Activated T-helper 2 cell treated with anti-CD3 and anti-CD28 coated beads, Interferon-gamma antibody, Interleukin-2, Interleukin-4, amounts not matched to agents 10 μg/mL and 5 μg/mL and 100 μg/mL, durations not matched to agents 14 hours and 24 hours and 36 hours (primary cell): Measurements from ENCODE around the gene RPL23. TPM values are rescaled to one million over a fixed set of nuclear protein-coding genes. Genes with fewer than 3 reads are reported as not detected.
A peak's percentile ranks its signal among the peaks of the same experiment; 100 is the strongest.

Experiments used
- DNase-seq: peaks from one replicate; pipeline ENCODE4 v3.0.0; 2021; ENCODE audit warnings: low spot score
- H3K27ac Mint-ChIP-seq: one replicate; pipeline ENCODE4 v1.8.0; 2021; ENCODE audit warnings: mixed read lengths
- H3K27me3 Mint-ChIP-seq: one replicate; pipeline ENCODE4 v1.8.0; 2021; ENCODE audit warnings: low read depth, mixed read lengths
- H3K36me3 Mint-ChIP-seq: one replicate; pipeline ENCODE4 v1.8.0; 2021; ENCODE audit warnings: low read depth, mixed read lengths
- H3K4me1 Mint-ChIP-seq: one replicate; pipeline ENCODE4 v1.8.0; 2021; ENCODE audit warnings: low read depth, mixed read lengths
- H3K4me3 Mint-ChIP-seq: one replicate; pipeline ENCODE4 v1.8.0; 2021; ENCODE audit warnings: low read depth, mild to moderate bottlenecking, moderate library complexity, mixed read lengths
- H3K9me3 Mint-ChIP-seq: one replicate; pipeline ENCODE4 v1.8.0; 2021; ENCODE audit warnings: mixed read lengths
- intact Hi-C: fragments of 100-400 bp; cut with micrococcal nuclease; formaldehyde crosslinking; loops from one replicate; pipeline ENCODE4 v1.15.1; 2023
- total RNA-seq: library from RNA; stranded (reverse); gene quantifications from 2 replicates; pipeline ENCODE4 v1.2.3, GENCODE V29; 2022

The RPL23 gene
- 1,775 and 1,796 TPM in 2 replicates for total RNA-seq

DNA sequence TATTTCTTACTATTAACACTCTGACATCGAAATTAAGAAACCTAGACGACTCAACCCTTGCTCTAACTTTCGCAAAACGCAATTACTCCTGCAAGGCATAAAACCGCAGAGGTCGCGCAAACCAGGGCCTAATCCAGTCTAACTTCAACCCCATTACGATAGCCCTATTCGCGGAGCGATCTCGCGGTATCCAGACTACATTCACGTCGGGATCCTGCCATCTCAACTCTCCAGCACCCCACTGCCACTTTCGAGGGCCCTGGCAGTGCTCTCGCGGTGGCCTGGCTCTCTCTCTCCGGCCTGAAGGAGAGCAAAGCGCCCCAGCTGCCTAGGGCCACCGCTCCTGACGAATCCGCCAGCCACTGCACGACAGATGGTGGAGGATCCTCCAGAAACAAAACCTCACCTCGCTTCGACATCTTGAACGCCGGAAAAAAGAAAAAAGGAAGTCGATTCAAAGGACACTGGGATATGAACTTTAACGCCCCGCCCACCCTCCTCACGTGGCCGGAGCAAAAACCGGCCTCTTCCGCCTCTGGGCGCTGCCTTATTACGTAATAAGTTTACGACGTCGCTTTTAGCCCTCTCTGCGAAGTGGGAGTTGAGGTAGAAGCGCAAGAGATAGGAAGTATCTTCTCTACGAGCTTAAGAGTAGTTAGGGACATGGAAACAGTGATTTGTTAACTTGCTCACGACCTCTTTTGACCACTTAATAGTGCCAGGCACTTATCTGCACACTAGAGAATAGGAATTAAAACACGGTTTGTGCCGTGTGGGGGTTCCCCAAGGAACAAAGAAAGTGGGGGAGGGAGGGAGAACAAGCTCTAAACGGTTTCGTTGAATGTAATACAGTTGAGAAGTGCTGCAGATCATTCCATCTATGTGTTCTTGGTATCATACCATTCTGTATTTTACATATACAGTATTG lies at the start of gene RPL23:
Gene RPL23 (minus strand): TSS at position 430 of the 928 bp plus-strand sequence. CDS start 11 bp downstream, at position 419.
- DNase-seq = peak; percentile 90
- H3K4me3 Mint-ChIP-seq = peak within 1 kb of the TSS; percentile 98
- intact Hi-C loops = loop anchor here (1.0 to 5.0 kb wide), 4 partner anchors 15 to 299 kb away; partner anchors contain the start of genes CWC25 and PLXDC1

DNA sequence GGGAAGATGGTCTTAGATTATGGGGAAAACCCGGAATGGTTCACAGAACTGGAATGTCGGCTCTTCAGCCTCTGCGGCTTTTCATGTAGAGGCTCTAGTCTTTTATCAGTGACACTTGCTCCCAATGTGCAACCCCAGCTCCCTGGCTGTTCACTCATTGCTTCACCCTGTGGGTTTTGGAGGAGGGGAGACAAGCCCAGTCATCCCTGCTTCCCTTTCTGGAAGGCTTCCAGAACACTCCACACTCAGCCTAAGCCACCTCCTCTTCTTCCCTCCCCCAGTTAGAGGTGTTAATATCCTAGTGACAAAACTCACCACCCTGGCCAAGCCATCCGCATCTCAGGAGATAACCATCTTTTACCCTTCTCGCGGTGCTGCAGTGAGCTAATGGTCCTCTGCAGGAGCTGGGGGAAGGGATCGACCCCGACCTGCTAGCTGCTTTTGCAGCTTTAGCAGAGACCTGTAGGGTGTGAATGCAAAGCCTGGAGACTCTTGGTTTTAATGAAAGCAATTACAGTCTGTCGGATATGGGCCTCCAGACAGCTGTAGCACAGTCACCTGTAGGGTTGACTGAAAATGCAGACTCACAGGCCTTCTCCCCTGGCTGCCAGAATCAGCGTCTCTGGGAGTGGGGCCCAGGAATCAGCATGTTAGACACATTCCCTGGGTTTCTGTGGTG lies 47.6 kb upstream of the RPL23 start:
- DNase-seq = peak; percentile 27
- intact Hi-C loops = no loop called here
- peak overlapping the region; percentile 26 for H3K4me3 Mint-ChIP-seq
- H3K27ac Mint-ChIP-seq = peak overlapping the region; percentile 76
- H3K27me3 Mint-ChIP-seq = no peaks in the 10 kb centered on the region
- H3K4me1 Mint-ChIP-seq = peaks cover 42% of the 10 kb centered on the region
- H3K36me3 Mint-ChIP-seq = peaks cover 78% of the 10 kb centered on the region
- no peaks in the 10 kb centered on the region for H3K9me3 Mint-ChIP-seq

More for the DNA sequence above, at the start of gene RPL23:
- Mint-ChIP-seq H3K36me3 (peaks cover 50% of the 10 kb centered on the region), H3K27ac (peak within 1 kb of the TSS; percentile 98), H3K4me1 (peaks cover 26% of the 10 kb centered on the region), H3K9me3 (no peaks in the 10 kb centered on the region), H3K27me3 (no peaks in the 10 kb centered on the region)

DNA sequence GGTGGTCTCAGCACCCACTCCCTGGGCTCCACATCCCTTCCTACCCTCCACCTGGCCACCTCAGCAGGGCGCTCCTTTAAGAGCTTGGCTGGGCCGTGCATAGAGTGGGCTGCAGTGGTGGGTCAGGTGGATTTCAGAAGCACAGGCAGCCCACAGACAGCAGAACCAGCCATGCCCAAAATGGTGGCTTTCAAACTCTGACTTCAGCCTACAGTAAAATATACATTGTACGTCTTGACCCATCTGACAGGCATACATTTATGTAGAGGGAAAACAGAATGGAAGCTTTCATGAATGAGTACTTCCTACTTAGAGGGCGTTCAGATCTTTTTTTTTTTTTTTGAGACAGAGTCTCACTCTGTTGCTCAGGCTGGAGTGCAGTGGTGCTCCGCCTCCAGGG lies 45.9 kb upstream of the RPL23 start:
- DNase-seq = no peak
- Mint-ChIP-seq H3K27ac (peak overlapping the region; percentile 98), H3K4me3 (peak overlapping the region; percentile 73), H3K36me3 (peaks cover 76% of the 10 kb centered on the region), H3K9me3 (no peaks in the 10 kb centered on the region), H3K4me1 (peaks cover 44% of the 10 kb centered on the region), H3K27me3 (no peaks in the 10 kb centered on the region)
- intact Hi-C loops = loop anchor here (2.0 to 10.0 kb wide), 2 partner anchors 27 to 65 kb away; partner anchors contain the start of gene FBXO47

DNA sequence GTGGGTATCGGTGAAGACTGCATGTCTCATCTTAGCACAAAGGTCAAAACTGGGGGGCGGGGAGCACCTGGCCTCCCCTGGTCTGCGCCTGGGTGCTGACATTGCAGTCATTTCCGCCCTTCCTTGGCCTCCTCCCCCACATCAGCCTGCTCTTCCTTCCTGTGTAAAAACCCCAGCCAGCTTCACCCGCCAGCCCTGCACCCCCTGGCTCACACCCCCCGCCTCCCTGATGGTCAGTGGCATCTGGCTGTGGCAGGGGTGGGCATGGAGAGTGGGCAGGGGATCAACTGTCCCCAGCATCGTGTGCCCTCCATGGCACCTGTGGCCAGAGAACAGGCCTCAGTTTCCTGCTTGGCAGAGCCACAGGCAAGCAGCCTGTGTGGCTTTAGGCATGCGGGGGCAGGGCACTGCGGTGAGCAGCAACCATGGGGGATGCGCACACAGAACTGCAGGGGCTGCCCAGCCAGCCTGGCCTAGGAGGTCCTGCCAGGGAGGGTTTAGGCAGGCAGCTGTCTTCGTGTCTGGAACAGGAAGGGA lies 45.4 kb upstream of the RPL23 start:
- H3K4me1 Mint-ChIP-seq = peaks cover 50% of the 10 kb centered on the region
- intact Hi-C loops = loop anchor here (1.0 to 10.0 kb wide), 3 partner anchors 28 to 66 kb away; partner anchors contain the start of gene FBXO47
- DNase-seq = peak; percentile 75
- peak overlapping the region; percentile 98 for H3K27ac Mint-ChIP-seq
- no peaks in the 10 kb centered on the region for H3K27me3 Mint-ChIP-seq
- peak overlapping the region; percentile 73 for H3K4me3 Mint-ChIP-seq
- no peaks in the 10 kb centered on the region for H3K9me3 Mint-ChIP-seq
- peaks cover 76% of the 10 kb centered on the region for H3K36me3 Mint-ChIP-seq

DNA sequence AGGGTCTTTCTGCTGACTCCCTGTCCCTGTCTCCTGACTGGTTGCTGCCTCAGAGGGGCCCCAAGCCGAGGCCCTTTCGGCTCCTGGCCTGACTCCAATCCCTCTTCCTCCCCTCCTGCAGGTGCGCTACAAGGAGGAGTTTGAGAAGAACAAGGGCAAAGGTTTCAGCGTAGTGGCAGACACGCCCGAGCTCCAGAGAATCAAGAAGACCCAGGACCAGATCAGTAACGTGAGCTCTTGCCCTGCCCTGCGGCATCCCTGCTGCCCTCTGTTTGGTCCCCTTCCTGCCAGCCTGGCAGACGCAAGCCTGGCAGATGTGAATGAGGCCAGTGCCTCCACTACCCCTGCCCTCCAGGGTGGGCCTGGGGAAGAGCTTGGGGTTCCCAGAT lies 44.8 kb upstream of the RPL23 start:
- Mint-ChIP-seq H3K4me3 (peak overlapping the region; percentile 73), H3K27ac (peak overlapping the region; percentile 98), H3K4me1 (peaks cover 50% of the 10 kb centered on the region), H3K9me3 (no peaks in the 10 kb centered on the region), H3K27me3 (no peaks in the 10 kb centered on the region), H3K36me3 (peaks cover 73% of the 10 kb centered on the region)
- intact Hi-C loops = loop anchor here (1.0 to 10.0 kb wide), 3 partner anchors 27 to 67 kb away; partner anchors contain the start of gene FBXO47
- no peak for DNase-seq

DNA sequence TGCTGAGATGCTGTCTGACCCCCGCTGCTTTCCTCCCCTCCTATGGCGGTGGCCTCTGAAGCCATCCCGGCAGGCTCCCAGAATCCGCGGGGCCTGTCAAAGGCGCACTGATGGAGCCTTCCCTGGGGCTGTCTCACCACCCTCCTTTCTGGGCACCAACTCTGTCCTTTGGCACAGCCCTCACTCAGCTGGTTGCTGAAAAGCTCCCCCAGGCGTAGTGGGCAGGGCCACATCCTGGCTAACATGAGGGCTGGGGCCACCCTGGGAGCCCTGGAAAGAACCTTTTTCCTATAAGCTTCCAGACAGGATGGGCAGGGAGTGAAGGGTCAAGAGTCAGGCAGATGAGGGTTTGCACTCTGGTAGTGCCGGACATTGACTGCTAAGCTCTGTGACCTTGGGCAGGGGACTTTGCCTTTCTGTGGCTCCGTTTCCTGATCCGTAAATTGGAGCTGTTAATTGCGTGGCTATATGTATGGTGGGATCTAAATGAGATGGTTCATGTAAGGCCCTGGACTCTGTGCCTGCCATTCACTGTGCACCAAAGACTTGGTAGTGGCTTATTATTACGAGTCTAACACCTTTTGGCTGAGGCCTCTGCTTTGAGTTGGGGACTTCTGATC lies 44.3 kb upstream of the RPL23 start:
- peaks cover 71% of the 10 kb centered on the region for H3K36me3 Mint-ChIP-seq
- H3K27me3 Mint-ChIP-seq = no peaks in the 10 kb centered on the region
- intact Hi-C loops = loop anchor here (1.0 to 10.0 kb wide), 3 partner anchors 26 to 67 kb away; partner anchors contain the start of gene FBXO47
- peak overlapping the region; percentile 73 for H3K4me3 Mint-ChIP-seq
- DNase-seq = no peak
- H3K9me3 Mint-ChIP-seq = no peaks in the 10 kb centered on the region
- H3K27ac Mint-ChIP-seq = peak overlapping the region; percentile 98
- H3K4me1 Mint-ChIP-seq = peaks cover 49% of the 10 kb centered on the region

DNA sequence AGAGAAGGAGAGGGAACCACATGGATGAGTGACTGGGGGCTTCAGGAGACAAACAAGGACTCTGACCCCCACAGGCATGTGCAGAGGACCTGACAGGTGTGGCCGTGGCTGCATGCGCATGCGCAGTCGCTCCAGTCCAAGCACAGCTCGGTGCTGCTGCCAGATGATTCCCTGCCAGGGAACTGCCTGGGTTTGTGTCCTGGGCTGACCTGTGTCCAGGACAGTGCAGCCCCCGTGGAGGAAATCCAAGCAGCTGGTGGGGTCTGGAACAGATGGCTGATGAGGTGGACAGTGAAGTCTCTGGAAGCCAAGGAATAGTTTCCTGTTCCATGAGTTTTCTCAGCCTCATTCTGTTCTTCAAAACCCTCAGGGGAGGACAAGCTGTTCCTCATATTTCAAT lies 43.7 kb upstream of the RPL23 start:
- Mint-ChIP-seq H3K27me3 (no peaks in the 10 kb centered on the region), H3K36me3 (peaks cover 71% of the 10 kb centered on the region), H3K4me3 (no peak overlapping the region), H3K4me1 (peaks cover 53% of the 10 kb centered on the region), H3K9me3 (no peaks in the 10 kb centered on the region), H3K27ac (peak overlapping the region; percentile 98)
- DNase-seq = no peak
- intact Hi-C loops = loop anchor here (10.0 kb wide), 1 partner anchor 68 kb away; the partner anchor contains the start of gene FBXO47

DNA sequence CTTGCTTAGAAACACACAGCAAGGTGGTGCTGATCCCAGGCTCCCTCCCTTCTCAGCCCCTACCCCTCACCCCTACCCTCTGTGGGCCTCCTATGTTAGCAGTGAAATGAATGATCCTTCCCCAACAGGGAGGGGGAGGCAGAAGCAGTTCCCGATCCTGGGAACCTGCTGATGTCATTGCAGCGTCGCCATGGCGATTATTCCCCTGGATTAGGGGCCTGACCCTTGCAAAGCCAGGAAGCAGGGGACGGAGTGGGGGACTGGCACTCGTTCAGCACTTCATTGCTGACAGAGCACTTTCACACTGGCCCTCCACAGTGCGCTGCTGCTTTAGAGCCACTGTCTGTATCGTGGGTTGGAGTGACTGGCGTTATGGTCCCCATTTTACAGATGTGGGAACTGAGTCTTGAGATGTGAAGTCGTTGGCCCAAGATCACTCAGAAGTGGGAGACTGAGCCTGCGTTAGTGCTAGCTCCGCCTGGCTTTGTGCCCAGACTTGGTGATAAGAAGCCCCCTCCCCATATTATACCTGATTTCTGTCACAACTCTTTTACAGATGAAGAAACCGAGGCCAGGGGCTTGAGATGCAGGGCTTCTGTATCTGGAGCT lies 42.9 kb upstream of the RPL23 start:
- Mint-ChIP-seq H3K27me3 (no peaks in the 10 kb centered on the region), H3K36me3 (peaks cover 76% of the 10 kb centered on the region), H3K9me3 (no peaks in the 10 kb centered on the region), H3K4me1 (peaks cover 60% of the 10 kb centered on the region), H3K27ac (peak overlapping the region; percentile 98), H3K4me3 (no peak overlapping the region)
- DNase-seq = no peak
- intact Hi-C loops = loop anchor here (10.0 kb wide), 1 partner anchor 68 kb away; the partner anchor contains the start of gene FBXO47

DNA sequence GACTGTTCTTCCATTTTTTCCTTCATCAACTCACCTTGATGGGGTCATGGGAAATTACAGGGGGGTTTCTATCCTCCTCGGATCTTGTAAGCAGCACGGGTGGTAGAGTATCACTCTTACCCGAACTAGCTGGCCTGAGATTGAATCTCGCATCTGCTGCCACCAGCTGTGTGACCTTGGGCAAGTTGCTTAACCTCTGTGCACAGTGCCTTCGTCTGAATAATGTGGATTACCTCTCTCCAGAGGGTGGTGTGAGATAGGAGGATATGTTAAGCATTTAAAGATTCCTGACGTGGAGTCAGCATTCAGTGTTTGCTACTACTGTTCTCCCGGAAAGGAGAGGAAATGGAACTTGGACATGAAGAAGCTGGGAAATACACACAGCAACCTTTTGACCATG lies 40.8 kb upstream of the RPL23 start:
- Mint-ChIP-seq H3K4me1 (peaks cover 65% of the 10 kb centered on the region), H3K9me3 (no peaks in the 10 kb centered on the region), H3K27ac (peak overlapping the region; percentile 78), H3K4me3 (no peak overlapping the region), H3K27me3 (no peaks in the 10 kb centered on the region), H3K36me3 (peaks cover 75% of the 10 kb centered on the region)
- intact Hi-C loops = loop anchor here (10.0 kb wide), 1 partner anchor 71 kb away; the partner anchor contains the start of gene FBXO47
- DNase-seq = no peak

DNA sequence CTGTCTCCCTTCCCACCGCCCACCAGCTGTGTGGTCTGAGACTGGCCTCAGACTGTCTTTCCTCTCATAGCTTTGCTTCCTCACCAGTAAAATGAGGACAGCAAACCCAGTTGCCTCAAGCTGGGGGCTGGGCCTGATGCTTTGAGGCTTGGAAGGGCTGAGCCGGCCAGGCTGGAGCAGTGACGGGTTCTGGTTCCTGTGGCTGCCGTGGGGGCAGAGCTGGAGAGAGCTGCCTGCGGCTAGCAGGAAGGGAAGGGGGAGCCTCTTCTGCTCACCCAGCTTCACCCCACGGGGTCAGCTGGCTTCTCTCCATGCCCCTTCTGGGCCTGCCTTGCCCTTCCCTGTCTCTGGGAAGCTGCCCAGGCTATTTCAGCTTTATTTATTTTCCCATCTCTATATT lies 40.1 kb upstream of the RPL23 start:
- peaks cover 65% of the 10 kb centered on the region for H3K4me1 Mint-ChIP-seq
- peak overlapping the region; percentile 78 for H3K27ac Mint-ChIP-seq
- H3K9me3 Mint-ChIP-seq = no peaks in the 10 kb centered on the region
- H3K4me3 Mint-ChIP-seq = no peak overlapping the region
- intact Hi-C loops = loop anchor here (10.0 kb wide), 1 partner anchor 71 kb away; the partner anchor contains the start of gene FBXO47
- peaks cover 75% of the 10 kb centered on the region for H3K36me3 Mint-ChIP-seq
- no peaks in the 10 kb centered on the region for H3K27me3 Mint-ChIP-seq
- DNase-seq = no peak

DNA sequence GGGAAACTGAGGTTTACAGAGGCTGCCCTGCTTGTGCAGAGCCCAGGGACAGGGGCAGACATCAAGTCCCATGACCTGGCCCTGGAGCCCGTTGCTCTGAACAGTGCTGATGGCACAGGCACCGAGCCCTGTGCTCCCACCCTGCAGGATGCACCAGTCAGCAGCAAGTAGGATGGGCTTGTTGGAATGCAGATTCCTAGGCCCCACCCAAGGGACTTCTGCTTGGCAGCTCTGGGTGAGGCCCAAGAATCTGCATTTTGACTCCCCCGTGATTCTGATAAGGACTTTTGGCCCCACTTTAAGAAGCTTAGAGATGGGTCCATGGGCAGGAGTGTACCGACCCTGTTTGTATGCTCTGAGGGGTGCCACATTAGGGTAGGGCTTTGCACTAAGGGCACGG lies 39.6 kb upstream of the RPL23 start:
- H3K27me3 Mint-ChIP-seq = no peaks in the 10 kb centered on the region
- H3K9me3 Mint-ChIP-seq = no peaks in the 10 kb centered on the region
- H3K4me1 Mint-ChIP-seq = peaks cover 63% of the 10 kb centered on the region
- no peak overlapping the region for H3K4me3 Mint-ChIP-seq
- intact Hi-C loops = loop anchor here (10.0 kb wide), 1 partner anchor 72 kb away; the partner anchor contains the start of gene FBXO47
- DNase-seq = no peak
- H3K27ac Mint-ChIP-seq = peak overlapping the region; percentile 78
- H3K36me3 Mint-ChIP-seq = peaks cover 74% of the 10 kb centered on the region
